ENCODE results near the gene LIPG. TPM values are rescaled to one million over a fixed set of nuclear protein-coding genes. Genes with fewer than 3 reads are reported as not detected.

Gene LIPG
- total RNA-seq, 2 donors from 2014 or later = 0.36 to 28.5 TPM

DNA sequence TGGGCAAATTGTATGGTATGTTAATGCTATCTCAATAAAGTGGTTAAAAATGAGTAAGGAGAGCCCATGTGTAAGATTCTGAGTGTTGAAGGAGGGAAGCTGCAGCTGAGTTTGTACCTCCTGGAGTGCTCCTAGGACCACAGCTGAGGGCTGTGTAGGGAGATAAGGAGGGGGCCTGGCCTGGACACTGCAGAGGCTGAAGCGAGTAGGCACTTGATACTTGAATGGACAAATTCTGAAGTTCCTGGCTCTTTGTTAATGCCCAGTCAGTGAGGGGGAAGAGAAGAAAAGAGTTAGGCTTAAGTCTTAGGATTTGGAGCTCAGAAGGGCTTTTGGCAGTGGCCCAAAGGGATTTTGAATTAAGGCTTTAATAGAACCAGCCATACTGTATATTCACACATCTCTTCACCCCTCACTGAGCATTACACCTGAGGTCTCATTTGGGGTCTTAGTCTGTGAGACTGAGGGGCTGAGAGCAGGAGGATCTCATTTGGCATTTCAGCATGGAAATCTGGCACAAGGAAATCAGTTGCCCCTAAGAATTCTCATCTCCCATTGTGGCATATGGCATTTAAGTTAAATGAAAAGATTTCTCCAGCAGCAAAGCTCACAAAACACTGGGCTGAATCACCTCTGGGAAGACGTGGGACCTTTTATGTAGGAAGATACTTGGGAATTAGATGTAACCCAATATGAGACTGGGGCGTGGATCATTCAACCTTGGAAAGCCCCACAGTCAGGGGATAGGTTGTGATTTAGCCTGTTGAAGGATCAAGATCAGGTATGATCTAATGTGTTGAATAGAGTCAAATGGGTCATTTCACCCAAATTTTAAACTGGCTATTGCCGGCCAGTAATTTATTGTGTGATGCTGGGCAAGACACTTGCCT, 46.8 kb downstream of the LIPG start:
- DNase-seq (ENCODE audit: low spot score) = no peak
- intact Hi-C loops (cut with DNase I) = no loop called here
- WGBS = 91% methylated on average over 4 of the region's 4 CpGs
- H3K4me3 ChIP-seq = no peak overlapping the region
- no peaks in the 10 kb centered on the region for H3K27me3 ChIP-seq (replicated peaks; ENCODE audit: insufficient read depth)
- H3K27ac ChIP-seq = no peak overlapping the region
- H3K36me3 ChIP-seq = no peaks in the 10 kb centered on the region
- peaks cover 7% of the 10 kb centered on the region for H3K4me1 ChIP-seq (replicated peaks)
- TF ChIP-seq, protein P1, sequence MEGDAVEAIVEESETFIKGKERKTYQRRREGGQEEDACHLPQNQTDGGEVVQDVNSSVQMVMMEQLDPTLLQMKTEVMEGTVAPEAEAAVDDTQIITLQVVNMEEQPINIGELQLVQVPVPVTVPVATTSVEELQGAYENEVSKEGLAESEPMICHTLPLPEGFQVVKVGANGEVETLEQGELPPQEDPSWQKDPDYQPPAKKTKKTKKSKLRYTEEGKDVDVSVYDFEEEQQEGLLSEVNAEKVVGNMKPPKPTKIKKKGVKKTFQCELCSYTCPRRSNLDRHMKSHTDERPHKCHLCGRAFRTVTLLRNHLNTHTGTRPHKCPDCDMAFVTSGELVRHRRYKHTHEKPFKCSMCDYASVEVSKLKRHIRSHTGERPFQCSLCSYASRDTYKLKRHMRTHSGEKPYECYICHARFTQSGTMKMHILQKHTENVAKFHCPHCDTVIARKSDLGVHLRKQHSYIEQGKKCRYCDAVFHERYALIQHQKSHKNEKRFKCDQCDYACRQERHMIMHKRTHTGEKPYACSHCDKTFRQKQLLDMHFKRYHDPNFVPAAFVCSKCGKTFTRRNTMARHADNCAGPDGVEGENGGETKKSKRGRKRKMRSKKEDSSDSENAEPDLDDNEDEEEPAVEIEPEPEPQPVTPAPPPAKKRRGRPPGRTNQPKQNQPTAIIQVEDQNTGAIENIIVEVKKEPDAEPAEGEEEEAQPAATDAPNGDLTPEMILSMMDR (IDR thresholded peaks at IDR 0.05) = no peak
- TF ChIP-seq POLR2AphosphoS5 (IDR thresholded peaks at IDR 0.05) = no peak
- no peak for TF ChIP-seq POLR2A (IDR thresholded peaks at IDR 0.05)
- no peaks in the 10 kb centered on the region for H3K9me3 ChIP-seq

- Histone ChIP-seq H3K27ac (no peak overlapping the region), H3K4me3 (no peak overlapping the region), H3K27me3 (replicated peaks; ENCODE audit: insufficient read depth) (no peaks in the 10 kb centered on the region), H3K9me3 (no peaks in the 10 kb centered on the region), H3K4me1 (replicated peaks) (peaks cover 11% of the 10 kb centered on the region), H3K36me3 (no peaks in the 10 kb centered on the region)
- 86% methylated on average over 3 of the region's 3 CpGs for WGBS
- intact Hi-C loops (cut with DNase I) = no loop called here
- TF ChIP-seq POLR2A (IDR thresholded peaks at IDR 0.05) = no peak
- TF ChIP-seq, protein P1 (IDR thresholded peaks at IDR 0.05) = no peak
- no peak for TF ChIP-seq POLR2AphosphoS5 (IDR thresholded peaks at IDR 0.05)
- no peak for DNase-seq (ENCODE audit: low spot score)
Measured at GRCh38 chr18:49609256-49610021, 47.6 kb downstream of the LIPG start.

- DNase-seq (ENCODE audit: low spot score) = no peak
- peaks cover 11% of the 10 kb centered on the region for H3K4me1 ChIP-seq (replicated peaks)
- TF ChIP-seq, protein P1 (IDR thresholded peaks at IDR 0.05) = no peak
- TF ChIP-seq POLR2AphosphoS5 (IDR thresholded peaks at IDR 0.05) (no peak), POLR2A (IDR thresholded peaks at IDR 0.05) (no peak)
- H3K9me3 ChIP-seq = no peaks in the 10 kb centered on the region
- WGBS = 62% methylated on average over 3 of the region's 3 CpGs
- H3K4me3 ChIP-seq = no peak overlapping the region
- H3K36me3 ChIP-seq = no peaks in the 10 kb centered on the region
- intact Hi-C loops (cut with DNase I) = no loop called here
- no peaks in the 10 kb centered on the region for H3K27me3 ChIP-seq (replicated peaks; ENCODE audit: insufficient read depth)
- H3K27ac ChIP-seq = no peak overlapping the region
Measured at GRCh38 chr18:49610022-49610445, 48.2 kb downstream of the LIPG start.

DNA sequence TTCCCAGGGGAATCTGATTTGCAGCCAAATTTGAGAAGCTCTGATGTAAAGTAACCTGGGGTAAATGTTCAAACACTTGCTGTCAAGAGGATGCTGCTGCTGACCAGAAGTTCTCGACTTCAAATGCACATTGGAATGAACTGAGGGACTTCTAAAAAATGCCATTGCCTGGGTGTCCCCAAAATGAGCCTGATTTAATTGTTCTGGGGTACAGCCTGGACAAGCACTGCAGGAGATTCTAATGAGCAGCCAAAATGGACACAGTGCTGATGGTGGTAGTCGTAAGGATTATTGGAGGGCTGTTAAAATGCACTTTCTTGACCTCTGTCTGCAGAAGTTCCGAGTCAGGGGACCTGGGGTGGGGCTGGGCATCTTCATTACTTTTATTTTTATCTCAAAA, 49.5 kb downstream of the LIPG start:
- WGBS = 93% methylated on average over 3 of the region's 3 CpGs
- H3K27ac ChIP-seq = no peak overlapping the region
- H3K36me3 ChIP-seq = no peaks in the 10 kb centered on the region
- TF ChIP-seq, protein P1 (IDR thresholded peaks at IDR 0.05) = no peak
- TF ChIP-seq POLR2A (IDR thresholded peaks at IDR 0.05) = no peak
- no peak for TF ChIP-seq POLR2AphosphoS5 (IDR thresholded peaks at IDR 0.05)
- intact Hi-C loops (cut with DNase I) = no loop called here
- peaks cover 11% of the 10 kb centered on the region for H3K4me1 ChIP-seq (replicated peaks)
- no peak for DNase-seq (ENCODE audit: low spot score)
- H3K4me3 ChIP-seq = no peak overlapping the region
- H3K27me3 ChIP-seq (replicated peaks; ENCODE audit: insufficient read depth) = no peaks in the 10 kb centered on the region
- H3K9me3 ChIP-seq = no peaks in the 10 kb centered on the region

Data from prostate gland (tissue), 2 donors.